Stimulated activated CD4-positive, alpha-beta T cell treated with anti-CD3 and anti-CD28 coated beads, Interleukin-1b, Interleukin-23, amount 100 ng/mL, for 1 hour (primary cell): ENCODE measurements around the gene MLLT10.

ENCODE experiments used
- DNase-seq, 2 donors: peaks; one replicate each; pipeline ENCODE4 v3.0.0-alpha.2; 2020; ENCODE audit warnings: low read depth in 2 of 2

The MLLT10 gene

GRCh38 chr10:21533467-21534279, at the start of gene MLLT10:
TSS of gene MLLT10 (plus strand) at chr10:21534232. CDS start at chr10:21534645, 413 bp downstream.
- peak; percentile 79 to 81 for DNase-seq

DNA sequence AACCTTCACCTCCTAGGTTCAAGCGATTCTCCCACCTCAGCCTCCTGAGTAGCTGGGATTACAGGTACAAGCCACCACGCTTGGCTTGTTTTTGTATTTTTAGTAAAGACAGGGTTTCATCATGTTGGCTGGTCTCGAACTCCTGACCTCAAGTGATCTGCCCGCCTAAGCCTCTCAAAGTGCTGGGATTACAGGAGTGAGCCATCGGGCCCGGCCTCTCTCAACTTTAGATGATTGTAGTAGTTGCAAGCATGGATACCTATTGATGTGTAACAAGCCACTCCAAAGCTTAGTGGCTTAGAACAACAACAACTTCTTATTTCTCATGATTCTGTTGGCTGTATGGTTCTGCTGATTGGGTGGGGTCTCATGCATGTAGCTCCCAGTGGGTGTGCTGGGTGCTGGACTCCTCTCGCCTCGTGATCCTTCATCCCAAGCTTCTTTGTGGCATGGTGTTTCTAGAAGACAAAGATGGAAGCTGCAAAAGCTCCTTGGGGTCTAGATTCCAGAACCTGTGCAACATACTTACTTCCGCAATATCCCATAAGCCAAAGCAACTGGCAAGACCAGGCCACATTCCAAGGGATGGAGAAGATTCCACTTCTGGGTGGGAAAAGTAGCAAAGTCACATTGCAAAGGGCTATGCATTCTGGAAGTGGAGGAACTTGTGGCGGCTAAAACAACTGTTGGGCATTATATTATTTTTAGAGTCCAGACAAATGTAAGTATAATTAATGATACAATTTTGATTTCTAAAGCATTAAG, 46.4 kb upstream of the MLLT10 start:
- DNase-seq, result no peak

- no peak for DNase-seq
These were observed 45.6 kb upstream of the MLLT10 start for GRCh38 chr10:21488246-21488956.

- DNase-seq, result no peak
These were observed 45.0 kb upstream of the MLLT10 start for GRCh38 chr10:21488957-21489446.

- no peak for DNase-seq
These were observed 43.9 kb upstream of the MLLT10 start for GRCh38 chr10:21490028-21490710.

DNA sequence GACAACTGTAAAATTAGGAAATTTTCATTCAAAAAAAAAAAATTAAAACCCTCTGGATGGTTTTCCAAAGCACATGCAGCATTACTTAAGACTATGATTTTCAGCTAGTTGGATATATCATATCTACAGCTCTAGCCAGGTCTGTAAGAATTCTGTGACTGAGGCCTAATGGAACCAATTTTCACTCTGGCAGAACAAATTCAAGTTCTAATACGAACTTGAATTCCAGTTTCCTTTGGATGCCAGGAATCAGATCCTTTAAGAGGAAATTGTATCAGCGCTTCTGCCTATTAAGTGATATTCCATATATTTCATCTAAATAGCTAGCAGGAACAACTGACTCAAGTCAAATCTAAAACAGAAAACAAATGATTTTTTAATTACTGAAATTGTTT, 43.3 kb upstream of the MLLT10 start:
- no peak for DNase-seq

DNA sequence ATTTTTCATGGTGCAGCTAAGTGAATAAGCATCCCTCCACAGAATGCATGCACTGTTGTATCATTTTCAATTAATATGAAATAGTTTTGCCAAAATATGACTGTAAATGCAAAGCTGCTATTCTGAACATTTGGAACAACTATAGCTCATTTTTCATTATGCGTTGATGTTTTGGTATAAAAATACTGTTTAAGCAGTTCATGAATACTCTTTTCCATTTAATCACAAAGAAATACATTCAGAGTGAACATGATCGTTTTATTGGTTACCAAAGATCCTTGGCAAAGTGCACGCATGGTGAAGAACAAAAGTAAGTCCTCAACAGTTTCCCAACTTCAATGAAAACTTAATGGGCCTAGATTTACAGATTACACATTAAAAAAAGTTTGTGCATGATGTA, 41.6 kb upstream of the MLLT10 start:
- no peak for DNase-seq

DNA sequence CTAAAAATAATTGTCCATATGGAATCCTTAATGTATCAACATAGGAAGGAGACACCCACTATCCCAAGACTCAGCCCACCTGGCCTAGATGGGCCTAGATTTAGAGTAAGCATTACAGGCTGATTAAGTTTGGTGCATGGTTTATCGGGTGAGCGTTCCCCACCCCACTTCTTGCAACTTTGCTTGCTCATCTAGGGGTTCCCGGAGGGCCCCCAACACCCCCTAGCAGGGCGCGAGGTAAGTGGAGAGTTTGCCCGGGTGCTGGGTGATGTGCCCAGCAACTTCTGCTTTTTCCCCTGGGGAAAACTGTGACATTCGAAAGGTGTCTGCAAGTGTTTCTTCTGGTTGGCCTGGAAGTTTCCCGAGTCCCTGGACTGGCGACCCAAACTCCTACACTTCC, 40.2 kb upstream of the MLLT10 start:
- no peak for DNase-seq

DNA sequence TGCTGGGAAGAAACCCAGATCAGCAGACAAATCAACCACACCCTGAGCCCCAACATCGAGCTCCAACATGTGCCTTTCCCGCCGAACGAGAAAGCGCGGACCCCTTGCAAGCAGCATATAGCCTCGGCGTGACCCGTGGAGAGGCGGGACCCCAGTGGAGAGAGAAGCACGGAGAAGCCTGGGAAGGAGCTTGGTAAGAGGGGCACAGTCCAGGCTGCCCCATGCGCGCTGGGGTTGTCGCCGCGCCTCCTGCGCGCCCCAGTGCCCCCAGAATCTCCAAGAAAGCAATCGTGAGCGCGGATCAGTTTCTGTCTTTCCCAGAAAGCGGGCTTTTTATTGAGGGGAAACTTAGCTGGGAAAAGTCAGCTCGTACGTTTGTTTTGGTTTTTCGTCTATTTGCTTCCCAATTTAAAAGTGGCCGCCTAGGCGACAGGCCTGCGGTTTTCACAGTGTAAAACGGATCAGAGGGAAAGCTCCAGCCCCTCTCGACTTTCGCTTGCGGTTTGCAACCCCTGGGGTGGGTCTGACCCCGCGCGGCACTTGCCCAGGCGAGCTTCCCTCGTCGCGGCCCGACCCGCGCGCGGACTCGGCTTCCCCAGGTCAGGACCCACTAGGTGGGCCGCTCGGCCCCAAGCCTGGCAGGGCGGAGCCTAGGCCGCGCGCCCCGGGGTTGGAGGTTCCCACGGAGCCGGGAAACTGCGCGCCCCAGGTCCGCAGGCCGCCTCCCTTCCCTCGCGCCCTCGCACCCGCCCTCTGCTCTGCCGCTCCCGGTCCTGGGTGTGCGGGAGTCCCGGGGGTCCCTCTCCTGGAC, 39.6 kb upstream of the MLLT10 start:
- DNase-seq, result no peak

DNA sequence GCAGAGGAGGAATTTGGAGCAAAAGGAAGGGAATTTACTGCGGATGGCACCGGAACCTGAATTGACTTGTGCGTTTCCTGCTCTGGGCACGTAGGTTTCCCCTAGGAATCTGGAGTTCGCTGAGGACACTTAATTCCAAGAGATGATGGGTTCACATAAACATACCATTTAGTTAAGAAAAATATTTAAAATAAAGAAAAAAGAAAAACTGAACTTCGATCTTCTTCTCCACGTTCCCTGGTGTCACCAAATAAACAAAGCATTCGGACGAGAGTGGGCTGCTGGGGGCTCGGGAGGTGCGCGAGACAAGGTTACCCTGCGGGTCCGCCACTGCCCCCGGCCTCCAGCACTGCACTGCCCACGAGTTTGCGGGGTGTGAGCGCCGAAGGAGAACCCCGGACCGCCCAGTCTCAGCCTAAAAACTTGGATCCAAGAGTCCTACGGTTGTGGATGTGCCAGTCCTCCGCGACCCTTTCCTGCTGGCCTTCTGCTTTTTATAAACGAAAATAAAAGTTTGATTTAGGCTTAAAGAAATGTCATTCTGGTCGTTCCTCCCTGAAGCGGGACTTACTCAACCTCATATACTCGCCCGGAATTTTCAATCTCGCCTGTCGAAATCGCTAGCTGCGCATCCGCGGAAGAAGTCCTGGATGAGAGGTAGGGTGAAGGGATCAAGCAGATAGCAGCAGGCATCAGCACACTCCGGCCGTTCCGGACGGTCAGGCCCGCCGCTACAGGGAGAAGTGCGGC, 38.9 kb upstream of the MLLT10 start:
- DNase-seq, result no peak

- DNase-seq, result peak; percentile 72 to 89
These were observed 38.2 kb upstream of the MLLT10 start for GRCh38 chr10:21495752-21496342.

DNA sequence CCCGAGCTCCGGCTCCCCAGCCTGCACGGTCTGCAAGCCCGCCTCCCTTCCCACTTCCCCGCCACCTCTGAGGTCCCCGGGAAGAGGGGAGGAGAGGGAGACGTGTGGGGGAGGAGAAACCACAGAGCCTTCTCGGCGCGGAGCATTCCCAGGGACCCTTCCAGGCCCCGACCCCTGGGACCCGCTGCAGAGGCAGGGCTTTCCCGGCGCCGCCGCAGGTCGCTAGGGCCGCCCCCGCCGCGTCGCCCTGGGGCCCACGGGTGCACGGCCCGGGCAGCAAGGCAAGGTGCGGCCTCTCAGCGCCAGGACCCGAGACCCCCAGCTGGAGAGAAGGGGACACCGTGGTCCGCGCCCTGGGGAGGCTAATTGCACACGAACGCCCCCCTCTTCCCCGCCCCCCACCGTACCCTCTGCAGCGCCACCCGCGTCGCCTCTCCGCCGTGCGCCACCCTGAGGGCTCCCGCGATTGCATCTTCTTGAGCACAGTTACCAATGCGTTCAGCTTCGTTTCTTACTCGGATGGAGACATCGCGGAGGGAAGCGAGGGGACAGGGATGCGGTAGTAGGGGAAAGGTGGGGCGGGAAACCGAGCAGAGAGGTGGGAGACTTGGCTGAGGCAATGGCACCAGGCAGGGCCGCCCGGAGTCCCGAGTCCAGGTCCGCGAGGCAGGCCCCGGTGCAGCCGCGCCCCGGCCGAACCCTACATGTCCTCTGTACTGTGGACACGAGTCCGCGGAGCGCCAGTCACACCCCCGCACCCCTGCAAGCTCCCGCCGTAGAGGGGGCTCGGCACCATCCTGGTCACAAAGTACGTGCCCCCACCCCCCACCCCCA, 37.5 kb upstream of the MLLT10 start:
- DNase-seq, result no peak

GRCh38 chr10:21497177-21497807, 36.7 kb upstream of the MLLT10 start:
- DNase-seq, result no peak

DNA sequence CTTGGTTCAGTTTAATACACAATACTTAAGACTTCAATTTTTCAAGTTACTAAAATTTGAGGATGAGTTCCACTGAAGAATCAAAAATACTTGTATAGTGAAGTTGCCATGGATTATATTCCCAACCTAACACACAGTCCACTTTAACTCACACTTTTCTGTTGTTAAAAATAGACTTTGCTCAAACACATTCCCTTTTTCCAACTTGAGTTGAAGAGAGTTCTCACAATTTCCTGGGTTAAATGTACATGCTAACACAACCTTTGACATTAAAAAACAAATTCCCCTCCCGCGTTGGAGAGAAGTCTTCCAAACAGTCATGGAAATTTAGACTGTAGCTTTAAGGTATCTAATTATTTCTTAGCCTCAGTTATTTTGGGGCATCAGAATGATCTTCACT, 35.7 kb upstream of the MLLT10 start:
- DNase-seq, result no peak

GRCh38 chr10:21498986-21499385, 35.0 kb upstream of the MLLT10 start:
- no peak for DNase-seq

GRCh38 chr10:21499701-21500577, 34.1 kb upstream of the MLLT10 start:
- no peak for DNase-seq

DNA sequence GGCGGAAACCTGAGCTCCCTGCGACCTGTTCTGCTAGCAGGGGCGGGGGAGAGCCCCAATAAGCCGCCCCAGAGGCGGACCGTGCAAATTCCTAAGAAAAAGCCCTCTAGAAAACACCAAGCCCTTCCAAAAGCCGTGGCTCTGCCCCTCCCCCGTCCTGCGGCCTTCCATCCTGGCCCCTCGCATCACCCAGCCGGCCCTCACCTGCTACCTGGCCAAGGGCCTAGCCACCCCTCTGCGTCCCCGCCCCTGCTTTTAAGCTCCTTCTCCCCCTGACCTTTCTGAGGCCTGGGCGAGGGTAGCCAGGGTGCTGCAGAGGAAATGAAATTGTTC, 33.5 kb upstream of the MLLT10 start:
- no peak for DNase-seq
